ENCODE data around the gene SRSF9.
A peak's percentile ranks its signal among the peaks of the same experiment; 100 is the strongest.

SRSF9 gene

GRCh38 chr12:120444676-120445075 lies 24.9 kb downstream of the SRSF9 start:
- H3K27ac Mint-ChIP-seq, result peak overlapping the region in 1 of 2 donors; percentile 40

DNA sequence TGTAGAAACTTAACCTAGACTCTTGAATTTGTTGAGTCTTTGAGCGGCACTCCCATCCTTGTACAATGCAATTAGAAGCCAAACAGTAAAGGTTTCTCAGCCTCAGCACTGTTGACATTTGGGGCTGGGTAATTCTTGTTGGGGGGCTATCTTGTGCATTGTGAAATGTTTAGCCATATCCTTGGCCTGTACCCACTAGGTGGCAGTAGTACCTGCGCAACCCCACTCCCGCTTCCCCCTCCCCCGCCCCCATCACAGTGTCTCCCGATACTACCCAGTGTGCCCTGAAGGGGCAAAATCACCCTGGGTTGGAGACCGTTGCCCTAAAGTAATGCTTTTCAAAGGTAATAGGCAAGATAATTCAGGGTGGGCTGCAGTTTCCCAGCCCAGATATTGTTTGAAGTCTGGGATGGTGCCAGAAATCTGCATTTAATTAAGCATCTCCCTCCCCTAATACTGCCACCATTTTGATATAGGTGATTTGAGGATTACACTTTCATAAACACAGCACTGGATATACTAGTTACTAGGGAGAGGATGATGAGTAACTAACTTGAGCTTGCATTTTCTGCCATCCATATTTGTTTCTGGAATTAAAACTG lies 29.8 kb downstream of the SRSF9 start:
- ATAC-seq, result peak; percentile 65
- Mint-ChIP-seq H3K27ac (peak overlapping the region in 1 of 2 donors; percentile 40), H3K27me3 (no peaks in the 10 kb centered on the region), H3K4me3 (peak overlapping the region; percentile 64 to 68), H3K9me3 (no peaks in the 10 kb centered on the region), H3K4me1 (peaks cover 31% of the 10 kb centered on the region)
- peak; percentile 64 to 69 for DNase-seq

More at GRCh38 chr12:120444676-120445075, 24.9 kb downstream of the SRSF9 start:
- ATAC-seq (no peak), DNase-seq (no peak)
- H3K27me3 Mint-ChIP-seq, result no peaks in the 10 kb centered on the region
- peaks cover 53% of the 10 kb centered on the region for H3K4me1 Mint-ChIP-seq
- H3K9me3 Mint-ChIP-seq, result no peaks in the 10 kb centered on the region
- H3K4me3 Mint-ChIP-seq, result peak overlapping the region; percentile 97

GRCh38 chr12:120438495-120439198 lies 30.9 kb downstream of the SRSF9 start:
- ATAC-seq (no peak), DNase-seq (no peak)
- H3K27ac Mint-ChIP-seq, result peak overlapping the region; percentile 95 to 98
- H3K4me3 Mint-ChIP-seq, result peak overlapping the region; percentile 97 to 99
- no peaks in the 10 kb centered on the region for H3K9me3 Mint-ChIP-seq
- H3K4me1 Mint-ChIP-seq, result peaks cover 20% of the 10 kb centered on the region
- no peaks in the 10 kb centered on the region for H3K27me3 Mint-ChIP-seq

GRCh38 chr12:120437735-120438494 lies 31.6 kb downstream of the SRSF9 start, which contains the start of gene COX6A1:
Gene COX6A1 (plus strand): TSS chr12:120438113. CDS start chr12:120438127, 14 bp downstream.
- ATAC-seq (peak; percentile 98), DNase-seq (peak; percentile 93 to 98)
- Mint-ChIP-seq H3K9me3 (no peaks in the 10 kb centered on the region), H3K27ac (peak within 1 kb of the TSS; percentile 95 to 98), H3K27me3 (no peaks in the 10 kb centered on the region), H3K4me1 (peaks cover 25% of the 10 kb centered on the region), H3K4me3 (peak within 1 kb of the TSS; percentile 97 to 99)

- Mint-ChIP-seq H3K4me1 (peaks cover 23% of the 10 kb centered on the region), H3K4me3 (no peak overlapping the region), H3K27me3 (peaks cover 22% of the 10 kb centered on the region)
These were observed 36.6 kb downstream of the SRSF9 start for GRCh38 chr12:120432772-120433525.

GRCh38 chr12:120429368-120429767 lies 40.2 kb downstream of the SRSF9 start:
- no peak overlapping the region for H3K27ac Mint-ChIP-seq
- H3K4me3 Mint-ChIP-seq, result no peak overlapping the region
- peaks cover 22% of the 10 kb centered on the region for H3K27me3 Mint-ChIP-seq
- ATAC-seq, result no peak
- DNase-seq, result no peak
- H3K9me3 Mint-ChIP-seq, result no peaks in the 10 kb centered on the region
- peaks cover 23% of the 10 kb centered on the region for H3K4me1 Mint-ChIP-seq

More at GRCh38 chr12:120432772-120433525, 36.6 kb downstream of the SRSF9 start:
- Mint-ChIP-seq H3K27ac (peak overlapping the region in 1 of 2 donors; percentile 72), H3K9me3 (no peaks in the 10 kb centered on the region)
- DNase-seq (no peak), ATAC-seq (no peak)

- no peak overlapping the region for H3K4me3 Mint-ChIP-seq
- H3K9me3 Mint-ChIP-seq, result no peaks in the 10 kb centered on the region
- ATAC-seq, result no peak
- H3K4me1 Mint-ChIP-seq, result peaks cover 23% of the 10 kb centered on the region
- H3K27ac Mint-ChIP-seq, result no peak overlapping the region
- no peak for DNase-seq
- peaks cover 22% of the 10 kb centered on the region for H3K27me3 Mint-ChIP-seq
These were observed 40.8 kb downstream of the SRSF9 start for GRCh38 chr12:120428597-120429229.

DNA sequence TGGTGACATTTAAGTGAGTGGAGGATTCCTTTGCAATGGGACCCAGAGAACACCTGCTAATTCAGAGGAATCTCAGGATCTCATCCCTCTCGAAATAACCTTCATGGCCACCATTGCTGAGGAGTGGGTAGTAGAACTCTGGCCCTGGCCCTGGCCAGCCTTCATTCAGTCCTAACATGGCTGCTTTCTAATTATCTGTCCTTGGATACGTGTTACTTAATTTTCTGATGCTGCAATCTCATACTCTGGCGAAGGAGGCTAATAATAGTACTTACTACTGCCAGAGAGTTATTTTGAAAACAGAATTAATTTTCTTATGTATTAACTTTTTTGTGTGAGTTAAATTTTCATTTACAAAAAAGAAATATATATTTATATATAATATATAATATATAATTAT lies 43.8 kb downstream of the SRSF9 start:
- Mint-ChIP-seq H3K9me3 (no peaks in the 10 kb centered on the region), H3K4me3 (no peak overlapping the region), H3K27me3 (peaks cover 22% of the 10 kb centered on the region), H3K4me1 (peaks cover 7% of the 10 kb centered on the region), H3K27ac (no peak overlapping the region)
- ATAC-seq, result no peak
- DNase-seq, result no peak

GRCh38 chr12:120422892-120423456 lies 46.6 kb downstream of the SRSF9 start:
- ATAC-seq, result no peak
- H3K4me1 Mint-ChIP-seq, result no peaks in the 10 kb centered on the region
- peak overlapping the region in 1 of 2 donors; percentile 2 for H3K4me3 Mint-ChIP-seq
- H3K27me3 Mint-ChIP-seq, result no peaks in the 10 kb centered on the region
- no peak for DNase-seq
- no peaks in the 10 kb centered on the region for H3K9me3 Mint-ChIP-seq
- no peak overlapping the region for H3K27ac Mint-ChIP-seq

DNA sequence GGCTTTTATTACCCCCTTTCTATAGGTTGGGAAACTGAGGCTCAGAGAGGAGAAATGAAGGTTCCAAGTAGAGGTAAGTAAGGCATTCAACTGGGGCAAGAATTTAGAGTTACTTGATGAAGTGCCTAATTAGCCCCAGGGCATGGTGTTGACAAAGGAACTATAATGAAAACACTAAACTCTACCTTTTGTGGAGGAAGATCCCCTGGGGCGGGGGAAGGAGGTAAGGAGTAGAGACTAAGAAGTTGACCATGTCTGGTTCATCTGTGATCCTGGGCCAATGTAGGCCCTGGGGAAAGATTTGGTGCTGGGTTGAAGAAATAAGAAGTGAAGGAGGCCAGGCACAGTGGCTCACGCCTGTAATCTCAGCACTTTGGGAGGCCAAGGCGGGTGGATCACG lies 47.8 kb downstream of the SRSF9 start:
- ATAC-seq (no peak), DNase-seq (no peak)
- Mint-ChIP-seq H3K27ac (no peak overlapping the region), H3K4me1 (no peaks in the 10 kb centered on the region), H3K27me3 (peaks cover 9% of the 10 kb centered on the region), H3K4me3 (no peak overlapping the region), H3K9me3 (no peaks in the 10 kb centered on the region)

DNA sequence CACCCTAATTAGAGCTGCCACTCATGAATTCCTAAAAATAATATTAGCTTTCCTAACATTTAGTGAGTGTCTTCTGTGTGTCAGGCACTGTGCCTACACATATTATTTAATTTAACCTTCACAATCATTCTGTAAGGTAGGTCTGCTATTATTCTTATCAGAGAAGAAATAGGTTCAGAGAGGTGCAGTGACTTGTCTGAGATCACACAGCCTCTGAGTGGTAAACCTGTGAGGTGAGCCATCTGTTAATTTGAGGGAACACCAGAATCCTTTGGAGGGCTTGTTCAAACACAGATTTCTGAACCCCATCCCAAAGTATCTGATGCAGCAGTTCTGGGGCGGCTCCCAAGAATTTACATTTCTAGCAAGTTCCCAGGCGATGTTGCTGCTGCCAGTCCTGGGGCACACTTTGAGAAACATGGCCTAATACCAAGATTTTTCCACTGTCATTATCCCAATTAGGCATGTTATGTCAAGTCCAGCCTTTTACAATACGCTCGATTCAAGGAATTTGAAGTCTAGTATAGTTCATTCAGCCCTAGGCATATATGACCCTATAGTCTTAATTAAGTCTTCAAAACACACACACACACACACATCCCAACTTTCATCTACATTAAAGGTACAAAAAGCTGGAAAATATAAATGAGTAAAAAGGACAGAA lies 51.5 kb downstream of the SRSF9 start:
- Mint-ChIP-seq H3K27ac (no peak overlapping the region), H3K27me3 (peaks cover 18% of the 10 kb centered on the region), H3K4me3 (no peak overlapping the region), H3K4me1 (no peaks in the 10 kb centered on the region), H3K9me3 (no peaks in the 10 kb centered on the region)
- ATAC-seq (no peak), DNase-seq (no peak)

DNA sequence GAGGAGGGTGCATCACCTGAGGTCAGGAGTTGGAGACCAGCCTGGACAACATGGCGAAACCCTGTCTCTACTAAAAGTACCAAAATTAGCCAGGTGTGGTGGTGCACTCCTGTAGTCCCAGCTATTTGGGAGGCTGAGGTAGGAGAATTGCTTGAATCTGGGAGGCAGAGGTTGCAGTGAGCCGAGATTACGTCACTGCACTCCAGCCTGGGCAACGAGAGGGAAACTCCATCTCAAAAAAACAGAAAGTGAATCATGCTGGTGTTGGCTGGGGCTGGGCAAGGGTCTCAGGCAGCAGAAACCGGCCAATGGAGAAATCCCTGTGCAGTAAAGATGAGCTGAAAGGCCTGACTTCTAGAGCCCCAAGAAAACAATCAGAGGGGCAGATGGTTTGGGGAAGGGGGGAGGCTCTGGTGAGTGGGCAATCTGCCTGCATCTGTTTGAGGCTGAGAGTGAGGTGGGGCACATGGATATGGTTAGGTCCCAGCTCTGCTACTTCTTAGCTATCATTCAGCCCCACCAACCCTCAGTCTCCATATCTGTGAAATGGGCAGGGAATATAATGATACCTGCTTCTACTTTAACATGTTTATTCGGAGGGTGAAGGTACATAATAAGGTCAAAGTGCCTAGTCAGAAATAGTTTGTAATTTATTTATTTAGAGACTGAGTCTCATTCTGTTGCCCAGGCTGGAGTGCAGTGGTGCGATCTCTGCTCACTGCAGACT lies 52.9 kb downstream of the SRSF9 start:
- H3K4me1 Mint-ChIP-seq, result no peaks in the 10 kb centered on the region
- H3K9me3 Mint-ChIP-seq, result no peaks in the 10 kb centered on the region
- H3K27ac Mint-ChIP-seq, result peak overlapping the region in 1 of 2 donors; percentile 59
- no peak for DNase-seq
- peaks cover 18% of the 10 kb centered on the region for H3K27me3 Mint-ChIP-seq
- no peak overlapping the region for H3K4me3 Mint-ChIP-seq
- ATAC-seq, result no peak

- DNase-seq, result no peak
- no peak overlapping the region for H3K4me3 Mint-ChIP-seq
- no peak for ATAC-seq
- H3K9me3 Mint-ChIP-seq, result no peaks in the 10 kb centered on the region
- H3K27me3 Mint-ChIP-seq, result peaks cover 18% of the 10 kb centered on the region
- no peaks in the 10 kb centered on the region for H3K4me1 Mint-ChIP-seq
- no peak overlapping the region for H3K27ac Mint-ChIP-seq
These were observed 55.5 kb downstream of the SRSF9 start for GRCh38 chr12:120413901-120414695.

Measured in stimulated activated naive CD8-positive, alpha-beta T cell treated with anti-CD3 and anti-CD28 coated beads, Interleukin-15, amount 100 ng/mL, for 72 hours (primary cell).